HG02642 (cell line): ENCODE measurements around the gene TMPRSS4.

Experiments used
- ATAC-seq: cut with Tn5 transposase; IDR thresholded peaks from one replicate; pipeline ENCODE4 v1.9.1; 2021; ENCODE audit warnings: mild to moderate bottlenecking; ENCODE audit not compliant: unreplicated experiment, poor library complexity

Gene TMPRSS4

GRCh38 chr11:118146554-118146953 is 69.7 kb downstream of the TMPRSS4 start:
- ATAC-seq, result no peak

- no peak for ATAC-seq
Observed at GRCh38 chr11:118147502-118147901, 70.6 kb downstream of the TMPRSS4 start.

DNA sequence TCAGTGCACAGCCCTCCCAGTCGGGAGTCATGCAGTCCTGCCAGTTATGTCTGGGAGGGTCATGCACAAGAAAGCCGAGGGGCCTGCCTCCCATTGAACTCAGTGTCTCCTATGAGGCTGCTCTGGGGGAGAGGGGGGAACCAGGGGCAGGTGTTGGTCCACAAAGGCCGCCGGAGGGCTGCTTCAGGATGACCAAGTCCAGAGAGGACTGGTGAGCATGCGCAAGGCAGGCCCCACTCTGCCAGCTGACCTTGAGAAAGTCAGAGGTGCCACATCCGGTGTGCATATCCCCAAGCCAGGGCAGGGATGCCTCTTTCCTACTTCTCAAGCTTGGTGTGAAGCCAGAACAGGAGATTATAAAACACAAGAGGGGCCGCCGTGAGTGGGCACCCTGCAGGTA is 71.4 kb downstream of the TMPRSS4 start:
- no peak for ATAC-seq

DNA sequence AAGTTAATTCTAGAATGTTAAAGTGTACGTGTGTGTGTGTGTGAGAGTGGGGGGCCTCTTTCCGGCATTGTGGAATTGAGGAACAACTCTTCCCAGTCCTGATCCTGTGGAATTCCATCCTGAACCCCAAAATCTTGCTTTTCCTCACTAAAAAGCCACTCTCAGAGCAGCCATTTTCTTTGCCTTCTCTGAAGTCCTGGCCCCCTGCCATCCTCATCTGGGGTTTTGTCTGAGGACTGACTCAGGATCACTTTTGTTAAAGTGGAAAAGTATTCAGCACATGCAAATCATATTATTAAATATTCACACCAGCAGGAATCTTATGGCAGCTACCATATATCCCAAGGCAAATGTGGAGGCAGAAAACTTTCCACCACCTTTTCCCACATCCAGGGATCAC is 72.0 kb downstream of the TMPRSS4 start:
- ATAC-seq, result no peak

DNA sequence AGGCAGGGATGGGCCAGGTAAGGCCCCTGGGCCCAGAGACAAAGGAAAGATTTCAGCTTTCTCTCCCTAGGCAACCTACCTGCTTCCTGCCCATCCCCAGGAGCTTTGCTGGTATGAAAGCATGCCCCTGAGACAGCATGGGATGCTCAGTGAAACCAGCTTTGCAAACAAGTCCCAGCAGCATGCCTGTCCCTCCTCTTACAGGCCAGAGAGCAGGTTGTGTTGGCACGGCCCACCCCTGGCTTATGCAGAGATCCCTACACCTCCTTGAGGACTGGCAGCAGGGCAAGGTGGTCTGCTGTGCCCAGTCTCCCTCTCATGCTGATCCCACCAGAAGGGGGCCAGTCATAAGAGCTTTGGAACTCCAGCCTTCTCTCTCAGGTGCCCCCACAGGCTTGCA is 72.6 kb downstream of the TMPRSS4 start:
- no peak for ATAC-seq

- ATAC-seq, result no peak
Observed at GRCh38 chr11:118151431-118151830, 74.6 kb downstream of the TMPRSS4 start.

DNA sequence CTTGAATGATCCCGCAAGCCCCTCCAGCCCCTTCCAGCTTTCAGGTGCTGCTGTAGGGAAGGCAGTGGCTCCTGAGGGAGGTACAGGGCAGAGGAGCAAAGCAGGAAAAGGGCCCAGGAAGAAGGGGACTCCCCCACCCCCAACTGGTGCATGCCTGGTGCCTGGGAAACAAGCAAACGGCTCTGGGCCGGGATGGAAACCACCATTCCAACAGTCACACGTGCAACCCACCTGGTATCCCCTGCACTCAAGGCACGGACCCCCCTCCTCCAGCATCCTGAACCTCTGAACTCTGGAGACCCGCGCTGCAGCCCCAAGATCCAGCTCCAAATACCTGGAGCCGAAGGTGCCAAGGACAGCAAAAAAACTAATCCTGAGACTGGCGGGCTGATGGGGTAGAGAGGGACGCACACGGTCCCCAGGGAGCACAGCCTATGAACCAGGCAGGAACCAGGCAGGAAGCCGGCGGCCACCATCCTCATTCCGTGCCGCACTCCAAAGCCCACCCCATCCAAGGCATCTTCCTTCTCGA is 75.2 kb downstream of the TMPRSS4 start:
- no peak for ATAC-seq

- ATAC-seq, result no peak
Observed at GRCh38 chr11:118152552-118153471, 75.9 kb downstream of the TMPRSS4 start, which contains the start of gene SCN4B. Gene SCN4B, minus strand, starts transcription at chr11:118152823. Its CDS starts 150 bp downstream, at chr11:118152673.

- ATAC-seq, result no peak
Observed at GRCh38 chr11:118153516-118153915, 76.6 kb downstream of the TMPRSS4 start.

- no peak for ATAC-seq
Observed at GRCh38 chr11:118153976-118154375, 77.1 kb downstream of the TMPRSS4 start.

GRCh38 chr11:118154641-118155040 is 77.8 kb downstream of the TMPRSS4 start:
- ATAC-seq, result no peak

GRCh38 chr11:118155776-118156530 is 79.1 kb downstream of the TMPRSS4 start:
- ATAC-seq, result no peak

DNA sequence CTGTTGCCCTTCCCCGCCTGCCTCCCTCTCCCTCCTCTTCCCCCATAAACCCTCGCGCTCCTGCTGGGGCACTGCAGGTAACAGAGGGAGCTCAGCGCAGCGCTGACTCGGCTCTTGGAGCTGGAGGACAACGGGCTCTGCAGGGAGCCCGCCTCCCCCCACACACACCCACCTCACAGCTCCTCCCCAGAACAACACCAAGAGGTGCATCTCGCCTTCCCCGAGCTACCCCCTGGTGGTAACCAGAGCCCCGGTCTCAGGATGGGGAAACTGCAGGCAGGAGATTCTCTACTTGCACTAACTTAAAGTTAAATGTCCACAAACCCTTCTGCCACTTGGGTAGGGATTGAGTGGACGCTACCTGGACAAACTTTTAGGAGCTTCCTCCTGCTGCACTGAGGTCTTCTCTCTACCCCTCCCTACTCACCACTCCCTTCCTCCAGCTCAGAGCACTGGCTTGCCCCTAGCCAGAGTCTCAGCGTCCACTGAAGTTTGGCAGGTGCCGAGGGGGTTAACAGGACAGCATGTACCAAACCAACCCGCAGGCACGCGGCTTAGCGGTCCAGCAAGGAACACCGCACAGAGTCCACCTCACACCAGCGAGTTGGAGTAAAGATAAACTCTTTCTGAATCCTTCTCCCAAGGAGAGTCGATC is 79.8 kb downstream of the TMPRSS4 start:
- no peak for ATAC-seq

DNA sequence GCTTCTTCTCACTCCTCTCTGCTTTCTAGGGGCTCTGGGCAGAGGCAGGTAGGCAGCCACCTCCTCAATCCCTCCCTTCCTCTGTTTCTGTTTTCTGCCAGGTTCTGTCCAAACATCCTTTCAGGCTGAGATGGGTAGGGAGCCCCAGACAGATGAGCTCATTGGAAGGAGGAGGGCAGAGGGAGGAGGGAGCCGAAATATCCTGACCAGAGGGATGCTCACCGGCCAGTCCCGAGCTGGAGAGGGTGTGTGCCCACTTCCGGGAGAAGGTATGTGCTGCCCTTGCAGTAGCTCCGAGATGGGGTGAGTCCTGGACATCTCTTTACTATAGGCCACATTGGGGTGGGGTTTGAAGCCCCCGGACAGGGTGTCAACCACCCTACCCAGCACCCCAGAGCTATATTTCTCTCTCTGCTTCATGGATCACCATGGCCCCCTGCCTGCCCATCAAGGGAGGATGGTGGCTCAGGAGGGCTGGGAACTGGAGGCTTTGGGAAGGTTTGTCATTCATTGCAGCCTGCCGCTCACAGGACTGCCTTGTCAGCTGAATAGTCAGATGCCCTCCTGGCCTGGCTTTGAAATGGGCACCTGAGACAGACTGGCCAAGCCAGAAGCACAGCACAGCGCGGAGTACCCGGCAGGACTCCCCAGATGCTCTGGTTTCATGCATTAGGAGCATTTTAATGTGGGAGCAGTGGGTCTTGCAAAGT is 80.5 kb downstream of the TMPRSS4 start:
- no peak for ATAC-seq

DNA sequence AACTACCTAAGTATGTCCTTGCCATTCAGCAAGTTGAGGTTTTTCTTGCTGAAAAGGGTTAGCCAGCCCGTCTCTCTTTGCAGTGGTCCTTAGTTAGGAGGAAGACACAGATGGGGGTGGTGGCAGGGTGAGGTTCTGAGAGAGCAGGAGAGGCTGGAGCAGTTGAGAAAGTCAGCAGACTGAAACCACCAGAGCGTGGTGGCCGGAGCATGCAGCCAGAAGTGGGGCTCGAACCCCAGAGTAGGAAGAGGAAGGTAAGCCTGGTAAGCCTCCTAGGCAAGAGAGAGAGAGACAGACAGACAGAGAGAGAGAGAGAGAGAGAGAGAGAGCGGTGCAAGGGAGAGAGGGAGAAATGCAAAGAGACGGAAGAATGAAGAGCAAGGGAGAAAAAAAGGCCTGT is 84.9 kb downstream of the TMPRSS4 start:
- no peak for ATAC-seq

DNA sequence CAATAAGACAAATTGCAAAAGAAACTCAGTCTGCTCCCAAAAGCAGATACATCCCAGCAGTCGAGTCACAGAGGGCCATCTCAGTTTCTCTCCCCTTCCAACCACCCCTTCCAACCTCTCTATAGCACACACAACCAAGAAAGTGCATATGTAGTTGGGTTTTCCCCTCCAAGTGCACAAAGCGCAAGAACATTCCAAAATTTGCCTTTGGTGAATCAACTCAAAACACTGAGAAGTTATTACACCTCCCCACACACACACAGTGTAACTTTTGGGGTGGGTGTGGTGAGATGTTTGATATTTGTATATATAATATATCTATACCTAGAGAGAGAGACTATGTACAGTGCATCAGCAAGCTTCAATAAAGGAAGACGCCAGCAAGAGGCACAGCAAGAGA is 86.0 kb downstream of the TMPRSS4 start:
- no peak for ATAC-seq

- no peak for ATAC-seq
Observed at GRCh38 chr11:118163494-118163893, 86.6 kb downstream of the TMPRSS4 start.

- no peak for ATAC-seq
Observed at GRCh38 chr11:118164885-118165284, 88.0 kb downstream of the TMPRSS4 start.

GRCh38 chr11:118166641-118167040 is 89.8 kb downstream of the TMPRSS4 start:
- no peak for ATAC-seq

DNA sequence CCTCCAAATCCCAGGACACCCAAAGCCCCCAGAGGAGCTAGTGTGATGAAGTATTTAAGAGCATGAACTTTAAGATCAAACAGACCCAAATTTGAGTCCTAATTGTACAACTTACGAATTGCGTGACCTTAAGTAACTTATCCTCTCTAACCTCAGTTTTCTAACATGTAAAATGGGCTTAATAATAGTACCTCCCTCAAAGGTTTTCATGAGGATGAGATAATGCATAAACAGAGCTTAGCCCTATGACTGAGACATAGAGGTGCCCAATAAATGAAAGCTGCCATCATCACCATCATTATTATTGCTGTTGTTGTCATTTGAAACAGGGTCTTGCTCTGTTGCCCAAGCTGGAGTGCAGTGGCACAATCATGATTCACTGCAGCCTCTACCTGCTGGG is 90.4 kb downstream of the TMPRSS4 start:
- no peak for ATAC-seq
